HG03097 (cell line): Measurements from ENCODE around the gene CCDC136.

ENCODE experiments used
- ATAC-seq: cut with Tn5 transposase; IDR thresholded peaks from one replicate; pipeline ENCODE4 v1.9.1; 2021; ENCODE audit not compliant: unreplicated experiment, low FRiP score

Gene CCDC136

DNA sequence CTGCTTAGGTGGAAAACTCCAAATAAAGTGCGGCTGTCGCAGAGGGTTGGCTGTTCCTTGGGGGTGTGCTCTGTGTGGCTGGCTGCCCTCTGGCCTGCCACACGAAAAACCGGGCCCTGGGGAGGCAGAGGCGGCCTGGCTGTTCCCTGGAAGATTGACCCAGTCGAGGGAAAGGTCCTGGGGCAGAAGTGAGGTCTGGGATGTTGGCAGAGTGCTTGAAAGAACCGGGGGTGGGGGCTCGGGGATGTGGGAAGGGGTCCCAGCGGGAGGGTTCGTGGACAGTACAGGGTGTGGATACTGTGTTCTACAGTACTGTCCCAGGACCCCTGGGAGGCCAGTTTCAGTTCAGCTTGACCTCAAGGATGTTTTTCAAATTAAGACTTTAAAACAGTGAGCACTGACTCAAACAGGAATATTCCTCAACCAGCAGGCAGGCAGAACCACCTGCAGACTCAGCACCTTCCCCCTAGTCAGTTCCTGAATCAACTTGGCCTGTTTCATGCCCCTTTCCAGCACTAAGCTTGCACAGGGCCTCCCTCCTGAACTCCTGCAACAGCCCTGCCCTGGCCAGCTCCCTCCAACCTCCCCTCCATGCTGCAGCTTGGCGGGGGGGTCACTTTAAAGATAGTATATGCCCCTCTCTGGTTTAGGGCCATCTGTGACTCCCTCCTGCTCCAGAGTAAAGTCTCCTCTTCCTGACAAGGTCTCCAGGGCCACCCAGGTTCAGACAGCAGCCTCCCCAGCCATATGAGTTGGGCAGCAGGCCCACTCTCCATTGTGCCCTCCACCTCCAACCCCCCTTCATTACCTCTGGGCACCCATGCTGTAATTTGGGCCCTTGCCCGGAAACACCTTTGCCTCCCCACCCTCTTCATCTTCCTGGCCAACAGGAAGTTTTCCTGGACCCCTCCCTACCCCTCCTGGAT, 67.7 kb downstream of the CCDC136 start:
- ATAC-seq, result no peak

DNA sequence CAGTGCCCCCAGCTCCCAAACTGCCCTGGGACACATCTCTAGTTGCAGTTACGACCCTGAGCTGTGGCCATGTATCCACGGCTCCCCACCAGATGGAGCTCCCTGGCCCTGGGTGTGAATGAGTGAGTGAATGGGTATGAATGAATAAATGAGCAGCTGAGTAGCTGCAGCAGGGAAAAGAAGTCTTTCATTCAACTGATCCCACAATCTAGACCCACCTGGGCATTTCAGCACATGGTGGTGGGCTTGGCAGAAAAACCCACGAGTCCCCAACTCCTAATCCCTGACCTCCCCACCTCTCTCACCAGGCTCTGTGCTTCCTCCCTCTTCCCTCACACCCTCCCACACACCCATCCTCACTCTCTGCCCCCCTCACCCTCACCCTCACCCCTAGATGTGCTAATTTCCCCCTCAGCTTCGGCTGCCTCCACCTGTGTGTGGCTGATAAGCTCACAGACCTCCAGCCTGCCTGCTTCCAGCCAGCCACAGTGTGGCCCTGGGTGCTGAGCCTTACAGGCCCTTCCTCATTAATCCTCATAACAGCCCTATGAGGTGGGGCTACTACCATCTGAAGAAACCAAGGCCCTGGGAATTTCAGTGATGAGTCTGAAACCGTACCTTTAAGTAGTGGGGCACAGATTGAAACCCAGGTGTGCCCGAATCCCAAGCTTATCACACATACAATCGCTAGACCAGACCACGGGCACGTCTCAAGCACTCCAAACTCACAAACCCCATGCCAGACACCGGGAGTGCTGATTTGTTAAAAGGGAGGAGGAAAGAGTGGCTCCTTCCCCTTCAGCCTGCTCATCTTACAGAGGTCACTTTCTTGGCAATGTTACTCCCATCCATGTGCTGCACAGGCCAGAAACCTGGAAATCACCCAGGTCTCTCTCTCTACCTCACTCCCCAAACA, 68.6 kb downstream of the CCDC136 start:
- ATAC-seq, result no peak

DNA sequence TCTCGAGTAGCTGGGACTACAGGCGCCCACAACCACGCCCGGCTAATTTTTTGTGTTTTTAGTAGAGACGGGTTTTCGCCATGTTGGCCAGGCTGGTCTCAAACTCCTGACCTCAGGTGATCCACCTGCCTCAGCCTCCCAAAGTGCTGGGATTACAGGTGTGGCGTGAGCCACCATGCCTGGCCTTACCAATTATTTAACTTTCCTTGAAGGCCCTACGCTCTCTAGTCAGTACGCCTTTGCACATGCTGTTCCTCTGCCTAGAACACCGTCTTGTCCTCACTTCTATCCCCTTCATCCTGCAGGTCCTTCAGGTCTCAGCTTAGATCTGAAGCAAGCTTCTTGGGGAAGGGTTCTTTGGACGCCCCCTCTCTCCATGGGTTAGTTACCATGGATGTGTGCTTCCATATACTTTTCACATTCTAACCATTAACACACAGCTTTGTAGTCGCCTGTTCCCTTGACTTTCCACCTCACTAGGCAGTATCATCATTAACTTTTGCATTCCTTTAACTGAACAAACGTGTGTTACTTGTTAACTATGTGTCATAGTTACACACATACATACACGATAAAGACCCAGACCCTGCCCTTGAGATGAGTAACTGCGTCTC, 70.3 kb downstream of the CCDC136 start:
- no peak for ATAC-seq

DNA sequence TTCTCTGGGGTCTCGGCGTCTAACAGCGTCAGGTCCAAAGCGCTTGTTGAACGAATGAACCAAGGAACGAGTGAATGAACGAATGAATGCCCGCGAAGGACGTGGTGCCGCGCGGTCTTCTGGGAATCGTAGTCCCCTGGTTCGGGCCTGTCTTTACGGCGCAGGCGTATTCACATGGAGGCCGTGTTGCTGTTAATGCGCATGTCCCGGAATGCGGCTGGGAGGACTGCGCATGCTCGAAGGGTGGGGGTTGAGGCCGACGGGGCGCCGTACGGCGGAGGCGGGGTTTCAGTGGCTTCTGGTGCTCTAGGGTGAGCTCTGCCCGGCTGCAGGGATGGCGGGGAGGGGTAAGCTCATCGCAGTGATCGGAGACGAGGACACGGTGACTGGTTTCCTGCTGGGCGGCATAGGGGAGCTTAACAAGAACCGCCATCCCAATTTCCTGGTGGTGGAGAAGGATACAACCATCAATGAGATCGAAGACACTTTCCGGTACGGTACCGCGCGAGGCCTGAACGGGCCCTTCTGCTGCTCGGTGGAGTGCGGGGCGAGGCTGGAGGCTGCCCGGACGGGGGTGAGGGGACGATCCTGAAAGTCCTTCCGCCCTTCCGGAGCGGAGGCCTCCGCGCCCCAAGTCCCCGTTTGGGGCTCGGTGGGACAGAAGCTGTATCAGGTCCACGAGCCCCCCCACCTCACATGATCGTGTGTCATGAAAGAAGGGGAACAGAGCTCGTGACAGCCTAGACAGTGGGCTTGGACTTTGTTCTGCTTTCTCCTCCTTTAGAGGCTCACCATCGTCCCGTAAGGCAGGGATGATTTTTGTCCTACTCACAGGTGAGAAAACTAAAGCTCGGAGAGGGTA, 71.0 kb downstream of the CCDC136 start, which contains the start of gene ATP6V1F:
Gene ATP6V1F, plus strand, starts transcription at position 286 of the 862 bp plus-strand sequence. Its CDS starts 49 bp downstream, at position 335.
- peak; percentile 83 for ATAC-seq

GRCh38 chr7:128863433-128863989, 71.7 kb downstream of the CCDC136 start:
- peak; percentile 37 for ATAC-seq

- ATAC-seq, result no peak
Measured at GRCh38 chr7:128865303-128865702, 73.5 kb downstream of the CCDC136 start.

- ATAC-seq, result no peak
Measured at GRCh38 chr7:128865996-128866877, 74.5 kb downstream of the CCDC136 start.

DNA sequence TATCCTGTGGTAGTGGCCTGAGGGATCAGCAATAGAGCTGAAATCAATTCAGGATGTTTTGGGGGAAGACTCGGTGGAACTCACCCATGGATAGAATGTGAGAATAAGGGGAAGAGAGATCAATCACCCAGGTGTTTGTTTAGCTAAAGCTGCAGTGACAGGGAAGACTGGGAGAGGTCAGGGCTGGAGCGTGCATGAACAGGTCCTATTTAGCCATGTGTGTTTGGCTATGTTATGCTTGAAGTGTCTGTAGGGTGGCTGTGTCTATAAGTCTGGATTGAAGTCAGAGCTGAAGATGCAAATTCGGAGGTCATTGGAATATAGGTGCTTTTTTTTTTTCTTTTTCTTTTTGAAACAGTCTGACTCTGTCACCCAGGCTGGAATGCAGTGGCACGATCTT, 75.5 kb downstream of the CCDC136 start:
- ATAC-seq, result no peak

DNA sequence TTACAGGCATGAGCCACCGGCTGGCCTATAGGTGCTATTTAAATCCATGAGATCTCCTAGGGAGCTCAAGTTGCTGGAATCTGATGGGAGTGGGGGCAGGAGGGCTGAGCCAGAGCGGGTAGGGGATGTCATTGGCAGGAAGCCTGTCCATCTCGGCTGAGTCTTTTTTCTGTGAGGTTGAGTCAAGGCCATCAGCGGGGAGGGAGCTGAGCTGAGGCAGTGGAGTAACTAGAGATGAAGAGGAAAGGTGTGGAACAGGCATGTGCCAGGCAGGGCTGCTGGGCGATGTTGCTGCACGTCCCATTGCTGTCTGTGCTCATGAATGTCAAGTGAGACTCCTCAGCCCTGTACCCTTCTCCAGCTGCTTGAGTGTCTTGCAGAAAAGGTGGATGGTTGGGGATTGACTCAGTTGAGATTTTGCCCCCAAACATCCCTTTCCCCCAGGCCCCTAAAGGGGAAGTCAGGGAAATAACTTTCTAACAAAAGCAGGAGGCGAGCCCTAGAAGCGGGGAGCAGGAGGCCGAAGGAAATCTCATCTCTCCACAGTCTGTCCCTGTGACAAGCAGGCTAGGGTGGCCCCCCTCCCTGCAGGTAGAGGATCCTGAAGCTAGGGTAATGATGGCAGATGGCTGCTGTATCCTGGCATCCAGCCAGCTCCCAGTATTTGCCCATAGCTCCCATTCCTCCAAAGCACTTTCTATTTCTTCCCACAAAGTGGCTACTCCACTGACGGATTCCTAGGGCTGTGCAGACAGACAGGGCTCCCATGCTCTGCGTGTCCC, 76.3 kb downstream of the CCDC136 start:
- no peak for ATAC-seq

DNA sequence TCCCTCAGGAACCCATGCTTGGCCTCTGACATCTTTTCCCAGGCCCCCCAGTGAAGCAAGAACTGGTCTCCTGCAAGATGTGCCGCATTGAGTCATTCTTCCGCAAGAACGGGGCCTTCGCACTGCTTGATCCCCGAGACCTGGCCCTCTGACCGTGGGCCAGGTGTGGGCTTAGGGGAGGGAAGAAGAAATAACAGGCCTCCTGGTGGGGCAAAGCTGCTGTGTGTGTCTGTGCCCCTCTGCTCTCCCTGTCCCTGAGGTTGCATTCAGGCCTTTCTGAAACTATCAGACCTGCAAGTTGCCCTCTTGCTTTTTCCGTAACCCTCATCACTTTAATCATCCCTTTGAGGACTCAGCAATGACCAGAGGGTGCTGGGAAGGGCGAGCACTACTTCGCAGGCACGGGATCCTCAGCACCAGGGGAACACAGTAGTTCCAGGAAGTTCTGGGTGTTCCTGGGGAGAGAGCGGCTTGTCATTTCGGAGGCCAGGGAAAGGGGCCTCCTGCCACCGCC, 76.9 kb downstream of the CCDC136 start:
- no peak for ATAC-seq

DNA sequence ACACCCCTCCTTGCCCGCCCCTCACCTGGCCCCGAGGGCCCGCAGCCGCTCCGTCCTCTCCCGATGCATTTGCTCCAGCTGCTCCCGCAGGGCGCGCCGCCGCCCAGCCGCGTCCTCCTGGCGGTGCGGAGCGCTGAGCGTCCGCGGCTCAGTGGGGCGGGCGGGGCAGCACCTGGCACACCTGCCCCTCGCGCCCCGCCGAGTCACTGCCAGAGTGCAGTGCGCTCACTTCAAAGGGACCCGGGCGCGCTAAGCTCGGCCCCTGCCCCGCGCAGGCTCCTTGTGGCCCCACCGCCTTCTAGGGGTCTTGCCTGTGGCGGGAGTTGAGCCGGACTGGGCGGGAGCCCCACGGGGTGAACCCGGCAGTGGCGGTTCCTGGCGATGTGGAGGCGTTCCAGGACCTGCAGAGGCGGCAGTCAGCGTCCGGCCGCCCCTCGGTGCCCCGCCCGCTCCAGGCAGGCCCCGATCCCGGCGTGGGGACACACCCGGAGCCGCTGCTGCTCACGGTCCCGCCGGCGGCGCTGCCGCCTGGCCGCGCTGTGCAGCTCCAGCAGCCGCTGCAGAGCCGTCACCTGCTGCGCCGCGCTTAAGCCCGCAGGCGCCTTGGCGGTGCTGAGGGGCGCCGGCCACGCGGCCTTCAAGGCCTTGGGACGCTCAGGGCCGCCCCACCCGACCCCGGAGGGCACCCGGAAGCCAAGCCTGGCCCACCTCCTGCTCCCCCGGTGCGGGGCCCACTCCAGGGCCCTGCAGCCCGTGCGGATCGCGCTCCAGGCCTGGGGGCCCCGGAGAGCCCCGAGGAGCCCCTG, 77.6 kb downstream of the CCDC136 start:
- no peak for ATAC-seq

- no peak for ATAC-seq
Measured at GRCh38 chr7:128869944-128870285, 78.1 kb downstream of the CCDC136 start.

GRCh38 chr7:128871050-128871449, 79.3 kb downstream of the CCDC136 start:
- no peak for ATAC-seq
